ENCODE data around the gene NFKBIB.

- TF ChIP-seq POLR2A (IDR thresholded peaks at IDR 0.05; ENCODE audit: low read length) (no peak), GATA1 (IDR thresholded peaks at IDR 0.05; ENCODE audit: low read depth, low read length) (no peak)
These were observed 18.8 kb downstream of the NFKBIB start for GRCh38 chr19:38918526-38918925.
